Smooth muscle cell (in vitro differentiated cells): ENCODE results near the gene NINL. TPM values are rescaled to one million over a fixed set of nuclear protein-coding genes. Genes with fewer than 3 reads are reported as not detected.

Experiments used
- DNase-seq: peaks from one replicate; lab custom pipeline; 2025; ENCODE audit not compliant: unreplicated experiment; lab: John Stamatoyannopoulos, UW
- H2AFZ ChIP-seq: fragments of 200-600 bp; sonication (generic); 2 replicates; pipeline ENCODE4 v1.6.0; 2016; ENCODE audit warnings: antibody characterized with exemption, low read depth, mild to moderate bottlenecking
- H3F3A ChIP-seq: fragments of 200-600 bp; sonication (generic); 2 replicates; pipeline ENCODE4 v1.6.0; 2017; ENCODE audit warnings: antibody characterized with exemption, low read depth
- H3K27ac ChIP-seq: fragments of 200-600 bp; sonication (generic); 2 replicates; pipeline ENCODE4 v1.5.1; 2016; ENCODE audit warnings: low read depth, mild to moderate bottlenecking
- H3K27me3 ChIP-seq: fragments of 200-600 bp; sonication (generic); 2 replicates; pipeline ENCODE4 v1.6.1; 2016; ENCODE audit warnings: low read depth, mild to moderate bottlenecking
- H3K36me3 ChIP-seq: fragments of 200-600 bp; sonication (generic); 2 replicates; pipeline ENCODE4 v1.5.1; 2016; ENCODE audit warnings: low read depth
- H3K4me1 ChIP-seq: fragments of 200-600 bp; sonication (generic); 2 replicates; pipeline ENCODE4 v1.5.1; 2016; ENCODE audit warnings: low read depth
- H3K4me2 ChIP-seq: fragments of 200-600 bp; sonication (generic); 2 replicates; pipeline ENCODE4 v1.6.0; 2016; ENCODE audit warnings: mild to moderate bottlenecking
- H3K4me3 ChIP-seq: fragments of 200-600 bp; sonication (generic); 2 replicates; pipeline ENCODE4 v1.5.1; 2016; ENCODE audit warnings: mild to moderate bottlenecking
- H3K79me2 ChIP-seq: fragments of 200-600 bp; sonication (generic); 2 replicates; pipeline ENCODE4 v1.6.0; 2016; ENCODE audit warnings: low read depth, mild to moderate bottlenecking
- H3K9ac ChIP-seq: fragments of 200-600 bp; sonication (generic); 2 replicates; pipeline ENCODE4 v1.6.0; 2016; ENCODE audit warnings: low read depth
- H3K9me3 ChIP-seq: fragments of 200-600 bp; sonication (generic); replicated peaks from 2 replicates; pipeline ENCODE4 v1.5.1; 2016; ENCODE audit warnings: low read depth
- H4K20me1 ChIP-seq: fragments of 200-600 bp; sonication (generic); 2 replicates; pipeline ENCODE4 v1.6.0; 2016; ENCODE audit warnings: low read depth
- WGBS: methylation state at CpG from one replicate; pipeline ENCODE4 v1.1.7; 2016; ENCODE audit warnings: low lambda C conversion rate; 5-methylcytosine and 5-hydroxymethylcytosine counted together
- polyA plus RNA-seq: library from polyadenylated mRNA; unstranded; fragments of >200 nt; fragmentation: Nextera tagmentation; extraction: Ambion mirVana; gene quantifications from 2 replicates; pipeline ENCODE4 v1.2.1, GENCODE V29; 2016
- total RNA-seq: library from RNA; depleted of rRNA; stranded (reverse); fragments of >200 nt; gene quantifications from 2 replicates; pipeline ENCODE4 v1.2.3, GENCODE V29; 2014
- TF ChIP-seq, protein P1 (sequence below): fragments of 200-600 bp; sonication (generic); IDR thresholded peaks from 2 replicates; pipeline ENCODE4 v1.5.1; 2017; ENCODE audit warnings: borderline replicate concordance, mild to moderate bottlenecking, antibody characterized with exemption; ENCODE audit not compliant: insufficient read depth, poor library complexity, severe bottlenecking

The NINL gene
- total and polyA plus RNA-seq, 2 experiments from 2014 or later: 10.7 to 12.2 TPM

DNA sequence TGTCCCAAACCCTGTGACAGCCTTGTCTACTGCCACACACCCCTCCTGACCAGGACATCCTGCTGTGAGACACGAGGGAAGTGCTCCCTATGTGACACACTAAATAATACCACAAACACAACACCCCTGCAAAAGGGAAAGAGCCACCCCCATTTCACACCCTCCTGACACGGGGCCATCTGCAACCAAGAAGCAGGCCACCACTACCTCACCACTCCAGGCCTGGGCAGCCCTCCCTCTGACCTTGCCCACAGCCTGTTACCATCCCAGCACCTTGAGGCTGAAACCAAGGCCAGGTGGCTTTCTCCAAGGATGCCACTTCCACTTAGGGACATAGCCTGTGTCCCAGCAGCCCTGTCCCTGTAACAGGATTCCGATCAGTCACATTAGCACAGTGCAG, 68.2 kb downstream of the NINL start:
- H3K9ac ChIP-seq: no peak overlapping the region
- TF ChIP-seq, protein P1, sequence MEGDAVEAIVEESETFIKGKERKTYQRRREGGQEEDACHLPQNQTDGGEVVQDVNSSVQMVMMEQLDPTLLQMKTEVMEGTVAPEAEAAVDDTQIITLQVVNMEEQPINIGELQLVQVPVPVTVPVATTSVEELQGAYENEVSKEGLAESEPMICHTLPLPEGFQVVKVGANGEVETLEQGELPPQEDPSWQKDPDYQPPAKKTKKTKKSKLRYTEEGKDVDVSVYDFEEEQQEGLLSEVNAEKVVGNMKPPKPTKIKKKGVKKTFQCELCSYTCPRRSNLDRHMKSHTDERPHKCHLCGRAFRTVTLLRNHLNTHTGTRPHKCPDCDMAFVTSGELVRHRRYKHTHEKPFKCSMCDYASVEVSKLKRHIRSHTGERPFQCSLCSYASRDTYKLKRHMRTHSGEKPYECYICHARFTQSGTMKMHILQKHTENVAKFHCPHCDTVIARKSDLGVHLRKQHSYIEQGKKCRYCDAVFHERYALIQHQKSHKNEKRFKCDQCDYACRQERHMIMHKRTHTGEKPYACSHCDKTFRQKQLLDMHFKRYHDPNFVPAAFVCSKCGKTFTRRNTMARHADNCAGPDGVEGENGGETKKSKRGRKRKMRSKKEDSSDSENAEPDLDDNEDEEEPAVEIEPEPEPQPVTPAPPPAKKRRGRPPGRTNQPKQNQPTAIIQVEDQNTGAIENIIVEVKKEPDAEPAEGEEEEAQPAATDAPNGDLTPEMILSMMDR: no peak
- H3K4me3 ChIP-seq: no peak overlapping the region
- no peak overlapping the region for H3K27ac ChIP-seq
- no peaks in the 10 kb centered on the region for H3F3A ChIP-seq
- H3K27me3 ChIP-seq: no peaks in the 10 kb centered on the region
- WGBS: 96% methylated on average over 3 of the region's 3 CpGs
- peaks cover 18% of the 10 kb centered on the region for H3K36me3 ChIP-seq
- no peak overlapping the region for H2AFZ ChIP-seq
- DNase-seq: no peak
- peaks cover 15% of the 10 kb centered on the region for H4K20me1 ChIP-seq
- no peak overlapping the region for H3K4me2 ChIP-seq
- H3K79me2 ChIP-seq: peaks cover 10% of the 10 kb centered on the region
- H3K4me1 ChIP-seq: no peaks in the 10 kb centered on the region
- peaks cover 22% of the 10 kb centered on the region for H3K9me3 ChIP-seq

DNA sequence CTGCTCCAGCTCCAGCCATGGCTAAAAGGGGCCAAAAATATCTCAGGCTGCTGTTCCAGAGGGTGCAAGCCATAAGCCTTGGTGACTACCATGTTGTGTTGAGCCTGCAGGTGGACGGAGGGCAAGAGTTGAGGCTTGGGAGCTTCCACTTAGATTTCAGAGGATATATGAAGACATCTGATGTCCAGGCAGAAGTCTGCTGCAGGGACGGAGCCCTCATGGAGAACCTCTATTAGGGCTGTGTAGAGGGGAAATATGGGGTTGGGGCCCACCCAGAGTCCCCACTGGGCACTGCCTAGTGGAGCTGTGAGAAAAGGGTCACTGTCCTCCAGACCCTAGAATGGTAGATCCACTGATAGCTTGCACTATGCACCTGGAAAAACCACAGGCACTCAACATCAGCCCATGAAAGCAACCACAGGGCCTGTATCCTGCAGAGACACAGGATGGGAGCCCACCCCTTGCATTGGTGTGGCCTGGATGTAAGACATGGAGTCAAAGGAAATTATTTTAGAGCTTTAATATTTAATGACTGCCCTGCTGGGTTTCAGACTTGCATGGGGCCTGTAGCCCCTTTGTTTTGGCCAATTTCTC, 70.5 kb downstream of the NINL start:
- DNase-seq: no peak
- no peak overlapping the region for H3K27ac ChIP-seq
- H3K4me2 ChIP-seq: no peak overlapping the region
- peaks cover 18% of the 10 kb centered on the region for H3K36me3 ChIP-seq
- H3K9me3 ChIP-seq: peaks cover 22% of the 10 kb centered on the region
- H3K27me3 ChIP-seq: no peaks in the 10 kb centered on the region
- no peak overlapping the region for H2AFZ ChIP-seq
- peaks cover 8% of the 10 kb centered on the region for H4K20me1 ChIP-seq
- no peak overlapping the region for H3K4me3 ChIP-seq
- no peak overlapping the region for H3K9ac ChIP-seq
- H3K79me2 ChIP-seq: peaks cover 10% of the 10 kb centered on the region
- no peaks in the 10 kb centered on the region for H3K4me1 ChIP-seq
- TF ChIP-seq, protein P1: no peak
- 100% methylated on average over 2 of the region's 2 CpGs for WGBS
- H3F3A ChIP-seq: no peaks in the 10 kb centered on the region

DNA sequence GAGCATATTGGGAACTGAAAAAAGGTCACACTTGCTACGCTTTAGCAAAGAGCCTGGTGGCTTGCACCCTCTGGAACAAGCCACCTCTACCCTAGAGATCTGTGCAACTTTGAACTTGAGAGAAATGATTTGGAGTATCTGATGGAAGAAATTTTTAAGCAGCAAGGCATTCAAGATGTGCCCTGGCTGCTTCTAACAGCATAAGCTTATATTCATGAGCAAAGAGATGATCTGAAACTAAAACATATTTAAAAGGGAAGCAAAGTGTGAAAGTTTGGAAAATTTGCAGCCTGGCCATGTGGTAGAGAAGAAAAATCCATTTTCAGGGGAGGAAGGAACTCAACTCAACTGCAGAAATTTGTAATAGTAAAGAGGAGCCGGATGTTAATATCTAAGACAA, 71.1 kb downstream of the NINL start:
- Histone ChIP-seq H3K27me3 (no peaks in the 10 kb centered on the region), H3K4me2 (no peak overlapping the region), H3K9me3 (peaks cover 22% of the 10 kb centered on the region), H3K9ac (no peak overlapping the region), H3K79me2 (peaks cover 10% of the 10 kb centered on the region), H3K36me3 (peaks cover 18% of the 10 kb centered on the region), H3F3A (no peaks in the 10 kb centered on the region), H2AFZ (no peak overlapping the region), H3K27ac (no peak overlapping the region), H3K4me3 (no peak overlapping the region), H4K20me1 (peaks cover 8% of the 10 kb centered on the region), H3K4me1 (no peaks in the 10 kb centered on the region)
- DNase-seq: no peak
- WGBS: 97% methylated on average over 2 of the region's 2 CpGs
- TF ChIP-seq, protein P1: no peak

DNA sequence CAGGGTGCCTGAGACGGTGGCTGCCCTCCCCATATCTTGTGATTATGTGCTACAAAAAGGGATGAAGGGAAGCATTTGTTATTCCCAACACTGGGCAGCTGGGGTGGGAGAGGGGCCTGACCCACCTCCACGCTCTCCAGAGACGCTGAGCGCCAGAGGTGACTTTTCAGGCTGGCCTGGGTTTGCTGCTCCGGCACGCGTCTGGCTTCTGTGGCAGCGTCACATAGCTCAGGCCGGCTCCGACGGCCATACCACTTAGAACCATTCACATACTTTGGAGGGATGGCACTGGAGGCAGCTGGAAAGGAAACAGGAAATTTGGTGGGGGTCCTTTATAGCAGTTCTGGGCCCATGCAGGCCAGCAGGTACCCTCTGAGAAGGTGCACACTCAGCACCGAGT, 72.6 kb downstream of the NINL start:
- H4K20me1 ChIP-seq: no peaks in the 10 kb centered on the region
- no peaks in the 10 kb centered on the region for H3K4me1 ChIP-seq
- no peak overlapping the region for H3K4me3 ChIP-seq
- no peak overlapping the region for H2AFZ ChIP-seq
- no peaks in the 10 kb centered on the region for H3K27me3 ChIP-seq
- H3F3A ChIP-seq: no peaks in the 10 kb centered on the region
- H3K4me2 ChIP-seq: no peak overlapping the region
- H3K36me3 ChIP-seq: peaks cover 18% of the 10 kb centered on the region
- H3K79me2 ChIP-seq: peaks cover 1% of the 10 kb centered on the region
- no peak overlapping the region for H3K27ac ChIP-seq
- 96% methylated on average over 12 of the region's 12 CpGs for WGBS
- DNase-seq: no peak
- H3K9me3 ChIP-seq: peaks cover 22% of the 10 kb centered on the region
- TF ChIP-seq, protein P1: no peak
- H3K9ac ChIP-seq: no peak overlapping the region
